H9 (cell line): ENCODE results near the gene OLA1. TPM values are rescaled to one million over a fixed set of nuclear protein-coding genes. Genes with fewer than 3 reads are reported as not detected.

Source experiments
- DNase-seq: peaks from one replicate; pipeline ENCODE4 v3.0.0-alpha.2; 2017
- H2AFZ ChIP-seq: one replicate; pipeline ENCODE4 v1.6.1; 2013; ENCODE audit warnings: mild to moderate bottlenecking, low read length, control low read depth, moderate library complexity
- H2AK5ac ChIP-seq: 2 replicates; pipeline ENCODE4 v1.6.1; 2013; ENCODE audit warnings: low read length, control low read depth, mixed read lengths; ENCODE audit not compliant: insufficient read length
- H2BK120ac ChIP-seq: one replicate; pipeline ENCODE4 v1.6.1; 2013; ENCODE audit warnings: low read depth, mild to moderate bottlenecking, low read length, control low read depth, inconsistent platforms; ENCODE audit not compliant: poor library complexity, severe bottlenecking
- H2BK12ac ChIP-seq: 2 replicates; pipeline ENCODE4 v1.6.1; 2013; ENCODE audit warnings: low read length, control low read depth, mixed read lengths, low read depth; ENCODE audit not compliant: insufficient read length
- H2BK15ac ChIP-seq: 2 replicates; pipeline ENCODE4 v1.6.1; 2013; ENCODE audit warnings: low read depth, low read length, control low read depth
- H2BK20ac ChIP-seq: one replicate; pipeline ENCODE4 v1.6.1; 2013; ENCODE audit warnings: low read depth, mild to moderate bottlenecking, low read length, control low read depth, inconsistent platforms; ENCODE audit not compliant: poor library complexity, severe bottlenecking
- H2BK5ac ChIP-seq: 2 replicates; pipeline ENCODE4 v1.6.1; 2013; ENCODE audit warnings: low read length, control low read depth, mixed read lengths; ENCODE audit not compliant: insufficient read length
- H3K14ac ChIP-seq: 2 replicates; pipeline ENCODE4 v1.6.1; 2013; ENCODE audit warnings: low read length, control low read depth; ENCODE audit not compliant: insufficient read depth
- H3K18ac ChIP-seq: 2 replicates; pipeline ENCODE4 v1.6.1; 2013; ENCODE audit warnings: low read depth, mild to moderate bottlenecking, mixed read lengths, low read length, control low read depth; ENCODE audit not compliant: insufficient read length
- H3K23ac ChIP-seq: 2 replicates; pipeline ENCODE4 v1.6.1; 2013; ENCODE audit warnings: low read length, control low read depth, mixed read lengths, low read depth; ENCODE audit not compliant: insufficient read length
- H3K23me2 ChIP-seq: 2 replicates; pipeline ENCODE4 v1.6.1; 2013; ENCODE audit warnings: low read depth, mild to moderate bottlenecking, mixed read lengths, low read length, control low read depth; ENCODE audit not compliant: insufficient read length, poor library complexity, severe bottlenecking
- H3K27ac ChIP-seq: 2 replicates; pipeline ENCODE4 v1.5.1; 2013; ENCODE audit warnings: low read length, control low read depth, mixed read lengths, low read depth; ENCODE audit not compliant: insufficient read length
- H3K27me3 ChIP-seq: 2 replicates; pipeline ENCODE4 v1.6.1; 2013; ENCODE audit warnings: low read length, control low read depth, inconsistent platforms; ENCODE audit not compliant: insufficient read depth
- H3K4ac ChIP-seq: 2 replicates; pipeline ENCODE4 v1.6.1; 2013; ENCODE audit warnings: low read depth, mild to moderate bottlenecking, control low read depth, inconsistent platforms, low read length, moderate library complexity
- H3K4me1 ChIP-seq: 2 replicates; pipeline ENCODE4 v1.6.1; 2013; ENCODE audit warnings: low read length, control low read depth, inconsistent platforms; ENCODE audit not compliant: insufficient read depth
- H3K4me2 ChIP-seq: 2 replicates; pipeline ENCODE4 v1.6.1; 2013; ENCODE audit warnings: low read length, control low read depth, mixed read lengths; ENCODE audit not compliant: insufficient read length, insufficient read depth
- H3K56ac ChIP-seq: 2 replicates; pipeline ENCODE4 v1.6.1; 2013; ENCODE audit warnings: low read depth, mild to moderate bottlenecking, mixed read lengths, low read length, control low read depth; ENCODE audit not compliant: insufficient read length
- H3K79me1 ChIP-seq: 2 replicates; pipeline ENCODE4 v1.6.1; 2013; ENCODE audit warnings: low read depth, mild to moderate bottlenecking, moderate library complexity, low read length, control low read depth, inconsistent platforms; ENCODE audit not compliant: insufficient read depth, poor library complexity, severe bottlenecking
- H3K79me2 ChIP-seq: 2 replicates; pipeline ENCODE4 v1.6.1; 2013; ENCODE audit warnings: low read length, control low read depth, inconsistent platforms; ENCODE audit not compliant: insufficient read depth
- H3K9ac ChIP-seq: 2 replicates; pipeline ENCODE4 v1.6.1; 2013; ENCODE audit warnings: low read length, control low read depth, mixed read lengths; ENCODE audit not compliant: insufficient read length; ENCODE audit errors: extremely low read depth
- H3K9me3 ChIP-seq: one replicate; pipeline ENCODE4 v1.6.1; 2013; ENCODE audit warnings: low read depth, low read length, inconsistent platforms; ENCODE audit not compliant: control insufficient read depth
- H3T11ph ChIP-seq: one replicate; pipeline ENCODE4 v1.6.1; 2013; ENCODE audit warnings: mild to moderate bottlenecking, low read length, control low read depth, inconsistent platforms
- H4K20me1 ChIP-seq: one replicate; pipeline ENCODE4 v1.6.1; 2013; ENCODE audit not compliant: control insufficient read depth, insufficient read length, insufficient read depth
- H4K5ac ChIP-seq: 2 replicates; pipeline ENCODE4 v1.6.1; 2013; ENCODE audit warnings: low read depth, mild to moderate bottlenecking, mixed read lengths, low read length, control low read depth; ENCODE audit not compliant: insufficient read length
- H4K8ac ChIP-seq: replicated peaks from 2 replicates; pipeline ENCODE4 v1.6.1; 2013; ENCODE audit warnings: low read length, control low read depth, mixed read lengths, low read depth; ENCODE audit not compliant: insufficient read length
- H4K91ac ChIP-seq: 2 replicates; pipeline ENCODE4 v1.6.1; 2013; ENCODE audit warnings: low read depth, mild to moderate bottlenecking, moderate library complexity, mixed read lengths, low read length, control low read depth; ENCODE audit not compliant: insufficient read length
- H3K27ac Mint-ChIP-seq, 3 experiments: 2 replicates in 2 of 3; 3 replicates in 1 of 3; pipeline ENCODE4 v1.8.0; 2020 to 2021; ENCODE audit warnings: mixed read lengths in 3 of 3, mild to moderate bottlenecking in 1 of 3, moderate library complexity in 1 of 3
- H3K27me3 Mint-ChIP-seq: 2 replicates; pipeline ENCODE4 v1.8.0; 2021; ENCODE audit warnings: low read depth, mild to moderate bottlenecking, moderate library complexity, mixed read lengths
- H3K36me3 Mint-ChIP-seq, 3 experiments: 2 replicates in 2 of 3; 3 replicates in 1 of 3; pipeline ENCODE4 v1.8.0; 2020 to 2021; ENCODE audit warnings: low read depth in 3 of 3, mixed read lengths in 3 of 3; ENCODE audit not compliant: insufficient read depth in 1 of 3
- H3K4me1 Mint-ChIP-seq, 2 experiments: 2 replicates each; pipeline ENCODE4 v1.8.0; 2020; ENCODE audit warnings: mixed read lengths in 2 of 2
- H3K4me3 Mint-ChIP-seq, 2 experiments: 2 replicates in 1 of 2; 3 replicates in 1 of 2; pipeline ENCODE4 v1.8.0; 2020 to 2021; ENCODE audit warnings: mild to moderate bottlenecking in 2 of 2, mixed read lengths in 2 of 2, moderate library complexity in 1 of 2
- H3K9me3 Mint-ChIP-seq, 2 experiments: 2 replicates in 1 of 2; 3 replicates in 1 of 2; pipeline ENCODE4 v1.8.0; 2020; ENCODE audit warnings: mild to moderate bottlenecking in 2 of 2, mixed read lengths in 2 of 2, moderate library complexity in 1 of 2
- CTCF ChIP-seq: fragments of 200-600 bp; sonication (generic); conservative IDR thresholded peaks from 3 replicates; pipeline ENCODE4 v1.8.0; 2021; ENCODE audit warnings: antibody characterized with exemption, mild to moderate bottlenecking
- total RNA-seq: library from RNA; stranded (reverse); gene quantifications from 2 replicates; pipeline ENCODE4 v1.2.1, GENCODE V29; 2021

OLA1 gene
- total RNA-seq, 1 experiment from 2014 or later, result 133 TPM

- H3T11ph ChIP-seq, result no peak overlapping the region
- no peak overlapping the region for H2BK20ac ChIP-seq
- peak; percentile 73 for TF ChIP-seq CTCF
- no peak overlapping the region for H3K56ac ChIP-seq
- H3K4me1 ChIP-seq, result no peaks in the 10 kb centered on the region; the same call in 1 of the 2 replicates
- no peaks in the 10 kb centered on the region for H3K9me3 ChIP-seq
- H3K18ac ChIP-seq, result no peak overlapping the region
- H4K5ac ChIP-seq, result no peak overlapping the region
- no peaks in the 10 kb centered on the region for H3K79me2 ChIP-seq
- H3K27me3 ChIP-seq, result no peaks in the 10 kb centered on the region
- no peak overlapping the region for H3K9ac ChIP-seq
- H3K36me3 Mint-ChIP-seq, result peaks cover 0 to 8% (median 8%) of the 10 kb centered on the region in 3 experiments; a peak in 4 of 7 replicates
- no peak overlapping the region for H2BK5ac ChIP-seq
- no peak overlapping the region for H2AK5ac ChIP-seq
- no peak overlapping the region for H3K14ac ChIP-seq
- no peak overlapping the region for H3K27ac ChIP-seq
- no peak overlapping the region for H2AFZ ChIP-seq
- no peak overlapping the region for H3K4me2 ChIP-seq
- H3K23ac ChIP-seq, result no peak overlapping the region
- no peaks in the 10 kb centered on the region for H3K79me1 ChIP-seq
- H3K4me3 Mint-ChIP-seq, result no peak overlapping the region
- H4K91ac ChIP-seq, result no peak overlapping the region
- H3K23me2 ChIP-seq, result no peaks in the 10 kb centered on the region
- no peak overlapping the region for H3K27ac Mint-ChIP-seq
- H3K4ac ChIP-seq, result no peak overlapping the region
- H4K8ac ChIP-seq, result no peak overlapping the region
- H3K9me3 Mint-ChIP-seq, result no peaks in the 10 kb centered on the region
- H2BK12ac ChIP-seq, result no peak overlapping the region
- H3K4me1 Mint-ChIP-seq, result peaks cover 5 to 12% of the 10 kb centered on the region in 2 experiments
- no peak overlapping the region for H2BK15ac ChIP-seq
- no peak for DNase-seq
- no peaks in the 10 kb centered on the region for H3K27me3 Mint-ChIP-seq
- H4K20me1 ChIP-seq, result no peaks in the 10 kb centered on the region
- no peak overlapping the region for H2BK120ac ChIP-seq
These were observed 170.1 kb downstream of the OLA1 start for GRCh38 chr2:174078275-174078674.
